Right kidney (tissue), 1 donor: ENCODE measurements around the gene PYDC1.
"Not testable (repeated sequence)": the region's sequence is repeated elsewhere in the genome, so short reads cannot be mapped to it uniquely, and the experiment has no call there.

Experiments
- DNase-seq: peaks from one replicate; pipeline ENCODE4 v3.0.0-alpha.2; 2016

PYDC1 gene

GRCh38 chr16:31221357-31222160, 4.6 kb upstream of the PYDC1 start:
- DNase-seq: no peak

- DNase-seq: no peak
Measured at GRCh38 chr16:31219154-31219741, 2.3 kb upstream of the PYDC1 start.

- DNase-seq: no peak
Measured at GRCh38 chr16:31217136-31217530, 198 bp upstream of the PYDC1 start.

DNA sequence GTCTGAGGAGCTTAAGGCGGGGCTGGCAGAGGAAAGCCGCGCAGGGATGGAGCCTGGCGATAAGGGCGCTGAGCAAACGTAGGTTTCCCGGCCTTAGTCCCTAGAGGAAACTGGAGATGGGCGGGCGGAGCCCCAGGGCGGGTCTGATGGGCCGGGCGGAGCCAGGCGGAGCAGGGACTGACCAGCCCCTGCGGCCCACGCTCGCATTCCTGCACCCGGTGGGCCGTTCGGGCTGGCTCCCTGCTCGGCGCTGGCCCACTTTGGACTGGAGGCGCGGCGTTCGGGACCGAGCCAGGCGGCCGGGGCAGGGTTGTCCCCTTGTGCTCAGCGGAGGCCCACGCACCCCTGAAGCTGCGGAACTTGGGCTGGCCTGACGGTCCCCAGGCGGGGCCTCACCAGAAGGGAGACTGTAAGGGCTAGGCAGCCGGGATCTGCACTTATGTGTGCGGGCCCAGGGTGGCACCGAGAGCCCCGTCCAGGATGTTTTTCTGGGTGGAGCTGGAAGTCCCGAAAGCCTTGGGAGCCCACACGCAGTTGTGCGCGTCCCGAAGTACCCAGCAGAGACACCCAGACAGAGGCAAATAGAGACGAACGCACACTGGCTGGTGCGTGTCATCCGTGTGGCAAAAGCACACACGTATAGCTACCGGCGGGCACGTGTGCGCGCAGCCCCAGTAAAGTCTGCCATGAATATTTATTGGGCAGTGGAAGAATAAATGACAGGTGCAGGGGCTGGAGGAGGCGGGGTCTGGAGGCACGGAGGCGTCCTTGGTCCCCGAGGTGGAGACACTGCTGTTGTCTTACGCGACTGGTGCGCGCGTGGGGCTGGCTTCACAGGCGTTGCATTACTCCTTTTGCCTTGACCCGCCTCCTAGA, 1.4 kb downstream of the PYDC1 start:
- no peak for DNase-seq

DNA sequence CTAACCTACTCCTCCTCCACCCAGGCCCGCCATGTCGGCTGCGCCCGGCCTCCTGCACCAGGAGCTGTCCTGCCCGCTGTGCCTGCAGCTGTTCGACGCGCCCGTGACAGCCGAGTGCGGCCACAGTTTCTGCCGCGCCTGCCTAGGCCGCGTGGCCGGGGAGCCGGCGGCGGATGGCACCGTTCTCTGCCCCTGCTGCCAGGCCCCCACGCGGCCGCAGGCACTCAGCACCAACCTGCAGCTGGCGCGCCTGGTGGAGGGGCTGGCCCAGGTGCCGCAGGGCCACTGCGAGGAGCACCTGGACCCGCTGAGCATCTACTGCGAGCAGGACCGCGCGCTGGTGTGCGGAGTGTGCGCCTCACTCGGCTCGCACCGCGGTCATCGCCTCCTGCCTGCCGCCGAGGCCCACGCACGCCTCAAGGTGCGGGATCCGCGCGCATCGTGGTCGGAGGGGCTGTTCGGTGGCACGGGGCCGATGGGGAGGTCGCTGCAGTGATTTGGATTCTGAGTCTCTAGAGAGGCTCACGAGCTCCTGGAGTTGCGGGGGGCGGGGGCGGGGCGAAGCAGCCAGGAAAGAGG, 2.1 kb downstream of the PYDC1 start:
- DNase-seq: peak; percentile 66

GRCh38 chr16:31213877-31214707, 2.8 kb downstream of the PYDC1 start, which contains the start of gene TRIM72:
TSS of gene TRIM72 (plus strand) at chr16:31214119. CDS start at chr16:31214739, 620 bp downstream.
- DNase-seq: no peak

DNA sequence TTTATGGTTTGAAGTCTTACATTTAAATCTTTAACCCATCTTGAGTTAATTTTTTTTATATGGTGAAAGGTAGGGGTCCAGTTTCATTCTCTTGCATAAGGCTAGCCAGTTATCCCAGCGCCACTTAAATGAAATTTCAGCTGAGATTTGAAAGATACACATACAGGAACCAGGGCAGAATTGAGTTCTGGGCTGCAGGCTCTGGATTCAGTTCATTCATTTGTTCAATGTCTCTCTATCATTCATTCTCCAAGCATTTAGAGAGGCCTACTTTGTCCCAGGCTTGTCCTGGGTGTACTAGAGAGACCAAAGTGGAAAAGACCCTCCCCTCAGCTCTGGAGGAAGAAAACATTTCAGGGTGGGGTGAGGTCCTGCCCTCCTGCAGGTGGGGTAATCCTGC, 3.6 kb downstream of the PYDC1 start:
- no peak for DNase-seq

GRCh38 chr16:31206776-31207175, 10.2 kb downstream of the PYDC1 start:
- no peak for DNase-seq

- no peak for DNase-seq
Measured at GRCh38 chr16:31204871-31205666, 11.9 kb downstream of the PYDC1 start.

GRCh38 chr16:31202414-31203375, 14.2 kb downstream of the PYDC1 start, which contains the start of gene PYCARD:
TSS of gene PYCARD (minus strand) at chr16:31202760. CDS start at chr16:31202690, 70 bp downstream.
- peak; percentile 71 for DNase-seq

DNA sequence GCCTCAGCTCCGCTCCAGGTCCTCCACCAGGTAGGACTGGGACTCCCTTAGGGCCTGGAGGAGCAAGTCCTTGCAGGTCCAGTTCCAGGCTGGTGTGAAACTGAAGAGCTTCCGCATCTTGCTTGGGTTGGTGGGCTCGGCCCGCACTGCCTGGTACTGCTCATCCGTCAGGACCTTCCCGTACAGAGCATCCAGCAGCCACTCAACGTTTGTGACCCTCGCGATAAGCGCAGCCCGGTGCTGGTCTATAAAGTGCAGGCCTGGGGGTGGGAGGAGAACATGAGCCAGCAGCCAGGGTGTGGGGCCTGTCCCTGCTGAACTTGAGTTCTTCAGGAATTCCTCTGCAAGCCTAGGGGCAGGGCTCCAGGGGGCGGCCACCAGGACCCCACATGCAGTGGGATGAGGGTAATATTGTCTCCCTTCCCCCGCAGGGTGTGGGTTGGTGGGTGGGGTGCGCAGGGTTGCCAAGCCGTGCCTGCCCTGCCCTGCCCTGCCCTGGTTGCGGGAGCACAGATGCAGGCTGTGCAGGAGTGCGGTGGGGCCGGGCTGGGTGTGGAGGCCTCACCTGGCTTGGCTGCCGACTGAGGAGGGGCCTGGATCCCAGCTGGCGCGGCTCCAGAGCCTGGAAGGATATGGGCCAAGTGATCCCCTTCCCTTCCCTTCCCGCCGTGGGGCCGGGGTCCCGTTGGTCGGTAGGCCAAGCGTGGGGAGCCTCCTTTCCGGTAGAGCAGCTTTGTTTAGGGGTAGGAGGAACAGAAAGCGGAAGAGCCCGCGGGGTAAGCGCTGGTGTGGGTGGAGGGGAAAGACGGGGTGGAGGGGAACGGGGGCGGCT, 15.1 kb downstream of the PYDC1 start:
- peak; percentile 62 for DNase-seq

DNA sequence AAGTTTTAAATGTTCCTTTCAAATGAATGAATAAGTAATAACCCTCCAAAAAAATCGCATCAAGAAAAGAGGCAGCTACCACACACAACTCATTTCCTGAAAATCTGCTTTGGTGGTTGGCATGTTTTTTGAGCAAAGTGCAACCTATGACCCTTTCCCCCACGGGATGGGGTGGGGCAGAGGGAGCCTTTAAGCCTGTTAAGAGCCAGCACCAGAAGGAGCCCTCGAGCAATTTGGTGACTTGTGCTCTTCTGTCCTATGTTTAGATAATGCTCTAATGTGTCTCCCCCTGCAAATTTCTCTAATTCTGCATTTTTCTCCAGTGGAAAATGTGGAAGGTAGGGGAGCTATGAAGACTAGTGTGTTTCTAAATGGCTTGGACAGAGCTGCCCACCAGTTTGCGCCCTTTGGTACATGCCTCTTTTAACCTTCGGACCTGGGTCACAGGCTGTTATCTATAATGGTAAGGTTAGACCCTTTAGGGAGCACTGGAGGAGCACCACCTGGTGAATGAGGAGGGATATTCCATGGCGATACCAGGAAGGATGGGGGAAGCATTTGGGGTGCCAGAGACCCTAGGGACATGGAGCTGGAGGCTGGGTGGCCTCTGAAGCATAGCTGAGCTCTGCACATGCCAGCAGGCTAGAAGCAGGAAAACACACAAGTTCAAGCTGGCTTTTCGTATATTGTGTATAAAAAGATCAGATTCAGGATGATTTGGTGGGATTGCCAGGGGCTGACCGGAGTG, 15.9 kb downstream of the PYDC1 start:
- no peak for DNase-seq

DNA sequence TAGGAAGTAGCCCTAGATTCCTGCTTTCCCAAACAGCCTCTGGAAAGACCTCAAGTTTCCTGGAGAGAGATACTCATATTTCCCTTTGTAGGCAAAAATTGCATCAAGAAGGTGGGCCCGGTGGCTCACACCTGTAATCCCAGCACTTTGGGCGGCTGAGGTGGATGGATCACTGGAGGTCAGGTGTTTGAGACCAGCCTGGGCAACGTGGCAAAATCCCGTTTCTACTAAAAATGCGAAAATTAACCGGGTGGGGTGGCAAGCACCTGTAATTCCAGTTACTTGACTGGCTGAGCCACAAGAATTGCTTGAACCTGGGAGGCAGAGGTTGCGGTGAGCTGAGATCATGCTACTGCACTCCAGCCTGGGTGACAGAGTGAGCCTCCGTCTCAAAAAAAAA, 16.8 kb downstream of the PYDC1 start:
- DNase-seq: not testable (repeated sequence)

DNA sequence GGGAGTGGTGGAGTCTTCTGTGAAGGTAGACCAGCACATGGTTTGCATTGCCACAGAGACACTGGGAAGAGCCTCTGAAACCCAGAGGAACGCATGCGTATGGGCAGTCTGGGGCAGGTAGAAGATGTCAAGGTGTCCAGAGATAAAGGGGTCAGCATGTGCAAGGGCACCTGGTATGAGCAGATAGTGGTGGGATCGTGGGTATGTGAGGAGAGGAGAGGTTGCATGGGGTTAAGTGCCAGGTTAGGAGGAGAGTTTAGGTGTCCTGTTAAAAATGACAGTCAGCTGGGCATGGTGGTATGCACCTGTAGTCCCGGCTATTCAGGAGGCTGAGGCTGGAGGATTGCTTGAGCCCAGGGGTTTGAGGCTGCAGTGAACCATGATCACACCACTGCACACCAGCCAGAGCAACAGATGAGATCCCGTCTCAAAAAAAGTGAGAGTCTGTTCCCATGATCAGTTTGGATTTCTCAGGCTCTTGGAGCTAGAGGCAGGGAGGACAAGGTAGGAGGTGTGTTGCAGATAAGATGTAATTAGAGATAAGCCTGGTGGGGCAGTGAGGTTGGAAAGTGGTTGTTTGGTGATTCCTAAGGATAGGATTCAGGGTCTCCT, 17.4 kb downstream of the PYDC1 start:
- no peak for DNase-seq

- DNase-seq: no peak
Measured at GRCh38 chr16:31198207-31198882, 18.6 kb downstream of the PYDC1 start.

GRCh38 chr16:31196324-31197088, 20.4 kb downstream of the PYDC1 start:
- no peak for DNase-seq
